Measurements from ENCODE around the gene HGFAC. TPM values are rescaled to one million over a fixed set of nuclear protein-coding genes. Genes with fewer than 3 reads are reported as not detected.

HGFAC gene
- polyA plus RNA-seq, 3 donors, result 0.24 to 0.46 TPM; not detected in 1

DNA sequence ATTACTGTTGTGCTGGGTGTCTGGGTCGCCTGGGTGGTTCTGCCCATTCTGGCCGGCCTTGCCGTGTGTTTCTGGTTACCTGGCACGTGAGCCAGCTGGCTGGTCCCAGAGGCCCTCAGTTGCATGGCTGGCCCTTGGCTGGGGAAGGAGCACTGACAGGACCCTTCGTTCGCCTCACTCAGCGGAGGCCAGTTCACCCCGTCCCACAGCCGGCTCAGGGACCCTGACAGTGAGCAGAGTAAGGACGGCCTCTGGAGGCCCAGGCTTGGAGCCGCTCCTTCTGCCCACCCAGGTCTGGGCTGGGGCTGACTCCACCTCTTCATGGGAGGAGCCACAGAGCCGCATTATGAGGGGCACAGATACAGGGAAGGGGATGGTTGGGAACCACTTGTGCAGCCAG, 20.3 kb upstream of the HGFAC start:
- H3K27ac ChIP-seq (ENCODE audit: low read depth, low read length), result no peak overlapping the region
- 83 to 86% (median 85%) methylated on average over 12 of the region's 12 CpGs for WGBS, 3 donors

DNA sequence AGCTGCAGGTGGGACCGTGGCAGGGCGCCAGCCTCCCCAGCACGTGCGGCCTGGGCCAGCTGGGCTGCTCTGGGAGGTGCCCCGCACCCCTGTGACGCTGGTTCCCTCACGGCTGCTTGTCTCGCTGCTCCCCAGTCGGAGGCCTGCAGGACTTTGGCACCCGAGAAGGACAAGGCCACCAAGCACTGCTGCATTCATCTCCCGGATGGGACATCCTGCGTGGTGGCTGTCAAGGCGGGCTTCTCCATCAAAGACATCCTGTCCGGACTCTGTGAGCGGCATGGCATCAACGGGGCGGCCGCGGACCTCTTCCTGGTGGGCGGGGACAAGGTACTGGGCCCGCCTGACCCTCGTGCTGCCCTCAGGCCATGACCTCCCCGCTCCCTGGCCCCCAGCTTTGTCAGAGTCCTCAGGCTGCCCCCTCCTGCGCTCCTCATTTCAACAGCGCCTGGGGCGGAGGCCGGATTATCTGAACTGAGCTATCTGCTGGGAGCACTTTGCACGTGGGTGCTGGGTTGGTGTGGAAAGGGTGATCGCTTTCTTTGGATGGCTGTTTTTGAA, 19.4 kb upstream of the HGFAC start:
- H3K27ac ChIP-seq (ENCODE audit: low read depth, low read length), result no peak overlapping the region
- WGBS, 3 donors, result 83 to 91% (median 91%) methylated on average over 29 of the region's 29 CpGs

DNA sequence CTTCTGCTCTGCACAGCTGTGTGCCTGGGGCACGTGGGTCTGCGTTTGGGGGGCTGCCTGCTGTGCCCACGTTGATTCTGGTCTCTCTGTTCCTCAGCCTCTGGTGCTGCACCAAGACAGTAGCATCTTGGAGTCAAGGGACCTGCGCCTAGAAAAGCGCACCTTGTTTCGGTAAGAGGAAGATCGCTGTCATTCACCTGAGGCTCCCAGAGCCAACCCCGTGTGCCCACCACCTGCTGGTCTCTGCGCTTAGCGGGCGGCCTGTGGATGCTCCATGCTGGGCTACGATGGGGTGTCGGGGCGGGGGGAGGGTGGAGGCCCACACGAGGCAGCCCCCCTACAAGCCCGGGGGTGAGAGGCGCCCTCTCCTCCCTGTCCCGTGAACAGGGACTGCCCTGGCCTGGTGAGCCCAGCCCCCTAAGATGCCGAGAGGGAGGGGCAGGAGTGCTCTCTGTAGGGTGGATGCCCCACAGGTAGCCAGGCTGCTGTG, 18.9 kb upstream of the HGFAC start:
- H3K27ac ChIP-seq (ENCODE audit: low read depth, low read length), result no peak overlapping the region
- WGBS, 3 donors, result 92 to 95% (median 94%) methylated on average over 17 to 19 of the region's 19 CpGs

DNA sequence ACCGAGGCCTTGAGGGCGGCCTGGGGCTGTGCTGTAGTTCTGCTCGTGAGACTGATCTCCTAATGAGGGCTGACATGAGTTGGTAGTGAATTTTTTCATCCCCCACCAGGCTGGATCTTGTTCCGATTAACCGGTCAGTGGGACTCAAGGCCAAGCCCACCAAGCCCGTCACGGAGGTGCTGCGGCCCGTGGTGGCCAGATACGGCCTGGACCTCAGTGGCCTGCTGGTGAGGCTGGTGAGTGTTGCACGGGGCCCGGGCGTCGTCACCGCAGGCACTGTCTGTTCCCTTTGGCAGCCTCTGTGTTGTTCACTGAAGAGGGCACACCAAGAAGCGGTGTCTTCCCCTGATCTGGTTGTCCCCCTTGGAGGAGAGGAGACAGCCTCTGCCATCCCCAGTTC, 18.4 kb upstream of the HGFAC start:
- H3K27ac ChIP-seq (ENCODE audit: low read depth, low read length), result no peak overlapping the region
- WGBS, 3 donors, result 96 to 97% (median 96%) methylated on average over 16 of the region's 16 CpGs

DNA sequence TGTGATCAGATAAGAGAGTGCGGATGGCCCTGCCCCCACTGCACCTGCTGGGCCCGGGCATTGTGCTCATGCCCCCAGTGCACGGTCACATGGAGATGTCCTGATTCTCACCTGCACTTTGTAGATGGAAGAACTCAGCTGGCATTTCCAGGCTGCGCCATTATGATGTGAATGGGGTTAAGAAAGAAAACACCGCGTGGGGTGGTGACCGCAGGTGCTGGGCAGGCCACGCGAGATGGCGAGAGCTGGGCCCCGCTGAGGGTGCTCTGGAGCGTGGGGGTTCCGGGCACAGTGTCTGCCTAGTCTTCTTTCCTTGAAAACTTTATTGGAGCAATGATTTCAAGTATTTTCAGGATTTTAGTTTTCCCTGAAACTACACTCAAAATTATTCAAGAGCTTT, 17.8 kb upstream of the HGFAC start:
- 95 to 96% (median 96%) methylated on average over 13 of the region's 13 CpGs for WGBS, 3 donors
- H3K27ac ChIP-seq (ENCODE audit: low read depth, low read length), result no peak overlapping the region

DNA sequence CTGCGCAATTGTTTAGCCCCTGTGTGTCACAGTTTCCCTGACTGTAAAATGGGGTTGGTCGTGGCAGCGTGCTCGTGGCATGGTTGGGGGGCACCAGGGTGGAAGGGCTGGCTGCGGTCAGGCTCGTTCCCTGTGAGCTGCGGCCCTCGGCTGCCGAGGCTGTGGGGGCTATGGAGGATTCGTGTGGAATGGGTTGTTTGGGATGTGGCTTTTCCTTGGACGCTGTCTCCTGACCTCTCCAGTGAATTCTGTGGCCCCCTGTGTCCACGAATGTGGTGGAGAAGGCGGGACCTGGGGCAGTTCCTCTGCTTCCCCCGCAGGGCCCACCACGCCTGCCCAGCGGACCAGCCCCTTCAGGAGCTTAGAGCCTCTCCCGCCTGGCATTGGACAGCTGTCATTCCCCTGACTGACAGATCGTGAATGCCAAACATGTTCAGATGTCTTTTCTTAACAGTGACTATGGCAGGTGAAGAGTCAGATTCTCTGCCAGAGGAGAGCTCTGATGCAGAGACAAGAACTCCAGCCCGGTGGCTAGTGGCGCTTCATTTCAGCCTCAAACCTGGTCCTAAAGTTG, 17.2 kb upstream of the HGFAC start:
- 93 to 96% (median 95%) methylated on average over 19 to 20 of the region's 20 CpGs for WGBS, 3 donors

DNA sequence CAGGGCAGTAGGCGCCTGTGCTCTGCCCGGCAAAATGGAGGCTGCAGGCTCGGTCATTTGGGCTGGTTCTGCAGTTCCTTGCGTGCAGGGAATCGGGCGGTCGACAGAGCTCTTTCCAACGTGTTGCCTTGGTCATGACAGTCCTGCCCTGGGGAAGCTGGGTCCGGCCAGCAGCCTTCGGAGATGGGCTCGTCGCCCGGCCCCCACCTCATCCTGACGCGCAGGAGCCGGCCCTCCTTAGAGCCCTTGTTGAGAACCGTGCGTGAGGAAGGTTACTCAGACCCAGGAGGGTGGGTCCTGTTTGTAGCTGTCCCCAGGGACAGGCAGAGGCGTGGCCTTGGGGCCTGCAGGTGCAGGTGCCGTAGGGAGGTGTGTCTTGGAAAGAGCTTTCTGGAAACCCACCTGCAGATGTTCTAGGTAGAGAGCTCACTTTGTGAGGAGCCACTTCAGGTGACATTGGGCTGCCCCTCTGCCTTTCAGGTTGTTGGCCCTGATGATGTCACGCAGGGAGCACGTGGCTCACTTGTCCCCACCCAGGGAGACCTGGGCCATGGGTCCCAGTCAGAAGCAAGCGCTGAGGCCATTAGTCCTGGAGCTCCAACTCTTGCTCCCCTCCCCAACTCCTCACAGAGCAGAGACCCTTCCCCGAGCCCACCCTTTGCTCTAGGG, 15.2 kb upstream of the HGFAC start:
- 89 to 93% (median 92%) methylated on average over 24 of the region's 24 CpGs for WGBS, 3 donors
- no peak overlapping the region for H3K27ac ChIP-seq (ENCODE audit: low read depth, low read length)

More for the DNA sequence above, 17.2 kb upstream of the HGFAC start:
- H3K27ac ChIP-seq (ENCODE audit: low read depth, low read length), result no peak overlapping the region

DNA sequence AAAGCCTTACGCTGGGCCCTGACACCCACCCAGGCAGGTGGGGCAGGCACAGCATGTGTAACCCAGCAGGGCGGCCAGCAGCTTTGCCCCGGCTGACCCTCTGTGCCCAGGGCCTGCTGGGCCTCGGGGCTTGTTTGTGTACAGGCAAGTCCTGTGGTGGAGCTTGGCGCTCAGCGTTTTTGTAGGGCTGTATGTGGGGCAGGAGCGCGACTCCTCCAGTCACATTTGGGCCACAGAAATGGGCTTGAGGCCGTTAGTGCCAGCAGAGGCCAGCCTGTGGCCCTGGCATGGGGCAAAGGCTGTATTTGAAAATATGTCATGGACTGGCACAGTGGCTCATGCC, 14.7 kb upstream of the HGFAC start:
- WGBS, 3 donors, result 93 to 99% (median 96%) methylated on average over 9 of the region's 9 CpGs
- H3K27ac ChIP-seq (ENCODE audit: low read depth, low read length), result no peak overlapping the region

DNA sequence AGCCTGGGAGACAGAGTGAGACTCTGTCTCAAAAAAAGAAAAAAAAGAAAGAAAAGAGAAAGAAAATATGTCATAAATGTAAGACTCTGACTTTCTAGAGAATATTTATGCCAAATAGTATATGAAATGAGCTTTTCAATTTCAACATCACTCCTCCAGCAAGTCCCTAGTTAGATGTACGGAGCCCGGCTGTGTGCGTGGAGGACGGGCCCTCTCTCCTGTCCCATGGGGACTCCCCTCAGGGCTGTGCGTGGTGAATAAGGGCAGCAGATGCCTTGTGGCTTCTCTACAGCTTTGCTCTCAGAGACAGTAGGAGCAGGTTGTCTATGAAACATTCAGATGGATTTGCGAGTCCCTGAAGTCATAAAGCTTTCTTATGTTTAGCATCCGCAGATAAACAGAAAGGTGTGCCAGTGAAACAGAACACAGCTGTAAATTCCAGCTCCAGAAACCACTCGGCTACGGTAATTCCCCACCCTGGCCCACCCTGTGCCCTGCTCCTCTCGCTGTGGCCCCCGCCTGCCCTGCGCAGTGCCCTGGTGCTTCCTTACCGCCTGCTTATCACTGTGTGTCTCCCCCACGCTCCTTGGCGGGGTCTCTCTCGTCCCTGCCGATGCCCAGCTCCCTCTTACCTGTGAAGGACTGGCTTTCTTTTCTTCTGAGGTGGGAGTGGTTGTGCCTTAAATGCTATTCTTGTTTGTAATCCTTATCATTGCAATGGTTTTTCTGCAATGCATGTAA, 13.9 kb upstream of the HGFAC start:
- no peak overlapping the region for H3K27ac ChIP-seq (ENCODE audit: low read depth, low read length)
- WGBS, 3 donors, result 93 to 95% (median 94%) methylated on average over 17 of the region's 17 CpGs

DNA sequence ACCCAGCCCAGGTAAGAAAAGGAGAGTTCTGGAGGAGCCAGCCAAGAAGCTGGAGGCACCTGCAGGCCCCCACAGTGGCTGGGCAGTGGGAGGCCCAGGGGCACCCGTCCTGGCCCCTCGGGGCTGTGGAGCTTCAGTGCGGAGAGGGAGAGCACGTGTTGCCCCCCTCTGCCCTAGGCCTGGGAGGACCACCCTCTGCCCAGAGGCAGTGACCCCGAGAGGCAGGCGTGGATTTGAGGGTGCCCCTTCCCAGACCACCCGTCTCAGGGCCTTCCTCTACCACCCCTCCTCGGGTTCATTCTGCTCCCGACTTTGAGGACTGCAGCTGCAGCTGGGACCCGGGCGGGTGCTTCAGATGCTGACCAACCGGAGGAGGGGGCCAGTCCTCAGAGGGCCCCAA, 12.1 kb upstream of the HGFAC start:
- H3K27ac ChIP-seq (ENCODE audit: low read depth, low read length), result no peak overlapping the region
- WGBS, 3 donors, result 92 to 97% (median 95%) methylated on average over 10 to 12 of the region's 12 CpGs

DNA sequence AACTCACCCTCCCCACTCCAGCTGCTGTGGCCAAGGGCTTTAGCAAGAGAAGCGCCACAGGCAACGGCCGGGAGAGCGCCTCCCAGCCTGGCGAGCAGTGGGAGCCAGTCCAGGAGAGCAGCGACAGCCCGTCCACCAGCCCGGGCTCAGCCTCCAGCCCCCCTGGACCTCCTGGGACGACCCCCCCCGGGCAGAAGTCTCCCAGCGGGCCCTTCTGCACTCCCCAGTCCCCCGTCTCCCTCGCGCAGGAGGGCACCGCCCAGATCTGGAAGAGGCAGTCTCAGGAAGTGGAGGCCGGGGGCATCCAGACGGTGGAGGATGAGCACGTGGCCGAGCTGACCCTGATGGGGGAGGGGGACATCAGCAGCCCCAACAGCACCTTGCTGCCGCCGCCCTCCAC, 11.2 kb upstream of the HGFAC start:
- 59 to 87% (median 69%) methylated on average over 18 to 21 of the region's 21 CpGs for WGBS, 3 donors
- no peak overlapping the region for H3K27ac ChIP-seq (ENCODE audit: low read depth, low read length)

DNA sequence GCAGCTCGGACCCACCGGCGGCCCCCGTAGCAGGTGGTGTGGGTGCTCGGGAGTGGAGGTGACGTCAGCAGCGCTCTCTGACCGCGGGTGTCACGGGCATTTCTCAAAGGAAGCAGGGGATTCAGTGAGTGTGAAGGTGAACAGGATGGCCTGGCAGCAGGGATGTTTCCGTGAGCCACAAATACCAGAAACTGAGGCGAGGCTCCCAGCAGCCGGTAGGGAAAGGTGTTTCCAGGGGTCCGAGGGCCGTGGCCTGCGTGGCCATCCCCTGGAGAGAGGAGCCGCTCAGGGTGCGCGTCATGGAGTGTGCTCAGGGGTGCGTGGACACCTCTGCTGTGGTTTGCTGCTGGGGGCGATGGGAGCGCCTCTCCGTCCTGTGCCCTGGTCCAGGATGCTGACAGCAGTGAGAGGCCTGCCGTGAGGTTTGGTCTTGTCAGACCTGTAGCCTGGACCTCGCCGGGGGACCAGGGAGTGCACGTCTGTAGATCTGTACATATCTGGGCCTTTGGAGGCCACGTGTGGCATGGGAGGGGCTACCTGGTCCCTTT, 10.2 kb upstream of the HGFAC start:
- no peak overlapping the region for H3K27ac ChIP-seq (ENCODE audit: low read depth, low read length)
- WGBS, 3 donors, result 91 to 93% (median 92%) methylated on average over 28 of the region's 28 CpGs

DNA sequence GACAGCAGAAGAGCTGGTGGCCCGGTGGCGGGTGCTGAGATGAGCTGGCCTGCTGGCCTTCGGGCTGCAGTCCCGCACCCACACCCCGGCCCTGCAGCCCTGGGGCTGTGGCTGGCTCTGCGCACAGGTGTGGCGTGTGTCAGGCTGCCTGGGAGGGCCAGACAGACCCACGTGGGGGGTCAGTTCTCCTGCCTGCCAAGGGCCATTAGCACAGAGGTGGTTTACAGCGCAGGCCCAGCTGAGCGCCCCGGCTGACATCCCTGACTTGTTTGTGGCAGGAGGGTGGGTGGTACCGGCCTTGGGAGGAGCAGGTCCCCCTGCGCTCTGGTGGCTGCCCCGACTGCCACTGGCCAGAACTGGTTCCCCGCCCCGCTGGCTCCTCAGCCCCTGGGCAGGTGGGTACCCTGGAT, 9.4 kb upstream of the HGFAC start:
- 85 to 94% (median 91%) methylated on average over 16 of the region's 16 CpGs for WGBS, 3 donors
- H3K27ac ChIP-seq (ENCODE audit: low read depth, low read length), result no peak overlapping the region

DNA sequence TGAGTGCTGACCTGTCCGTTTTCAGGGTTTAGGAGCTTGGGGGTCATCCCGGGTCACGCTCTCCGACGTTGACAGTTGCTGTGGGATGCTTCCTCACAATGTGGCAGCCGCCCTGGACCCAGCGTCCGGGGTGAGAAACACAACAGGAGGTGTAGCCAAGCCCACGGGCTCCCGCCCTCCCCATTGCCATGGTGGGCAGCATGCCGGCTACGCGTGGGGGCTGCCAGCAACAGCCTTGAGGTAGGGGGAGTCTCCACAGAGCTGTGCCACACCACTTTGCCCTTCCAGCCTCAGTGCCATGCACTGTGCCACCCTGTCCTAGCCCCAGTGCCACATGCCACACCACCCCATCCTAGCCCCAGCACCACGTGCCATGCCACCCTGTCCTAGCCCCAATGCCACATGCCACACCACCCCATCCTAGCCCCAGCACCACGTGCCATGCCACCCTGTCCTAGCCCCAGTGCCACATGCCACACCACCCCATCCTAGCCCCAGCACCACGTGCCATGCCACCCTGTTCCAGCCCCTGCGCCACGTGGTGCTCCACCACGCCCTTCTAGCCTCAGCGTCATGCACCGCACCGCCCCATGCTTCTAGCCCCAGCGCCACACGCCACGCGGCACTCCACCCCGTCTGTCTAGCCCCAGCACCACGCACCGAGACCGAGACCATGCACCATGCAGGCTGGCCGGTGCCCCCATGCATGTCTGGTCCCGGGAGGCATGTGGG, 8.5 kb upstream of the HGFAC start:
- WGBS, 3 donors, result 93 to 97% (median 94%) methylated on average over 31 to 32 of the region's 32 CpGs
- no peak overlapping the region for H3K27ac ChIP-seq (ENCODE audit: low read depth, low read length)

DNA sequence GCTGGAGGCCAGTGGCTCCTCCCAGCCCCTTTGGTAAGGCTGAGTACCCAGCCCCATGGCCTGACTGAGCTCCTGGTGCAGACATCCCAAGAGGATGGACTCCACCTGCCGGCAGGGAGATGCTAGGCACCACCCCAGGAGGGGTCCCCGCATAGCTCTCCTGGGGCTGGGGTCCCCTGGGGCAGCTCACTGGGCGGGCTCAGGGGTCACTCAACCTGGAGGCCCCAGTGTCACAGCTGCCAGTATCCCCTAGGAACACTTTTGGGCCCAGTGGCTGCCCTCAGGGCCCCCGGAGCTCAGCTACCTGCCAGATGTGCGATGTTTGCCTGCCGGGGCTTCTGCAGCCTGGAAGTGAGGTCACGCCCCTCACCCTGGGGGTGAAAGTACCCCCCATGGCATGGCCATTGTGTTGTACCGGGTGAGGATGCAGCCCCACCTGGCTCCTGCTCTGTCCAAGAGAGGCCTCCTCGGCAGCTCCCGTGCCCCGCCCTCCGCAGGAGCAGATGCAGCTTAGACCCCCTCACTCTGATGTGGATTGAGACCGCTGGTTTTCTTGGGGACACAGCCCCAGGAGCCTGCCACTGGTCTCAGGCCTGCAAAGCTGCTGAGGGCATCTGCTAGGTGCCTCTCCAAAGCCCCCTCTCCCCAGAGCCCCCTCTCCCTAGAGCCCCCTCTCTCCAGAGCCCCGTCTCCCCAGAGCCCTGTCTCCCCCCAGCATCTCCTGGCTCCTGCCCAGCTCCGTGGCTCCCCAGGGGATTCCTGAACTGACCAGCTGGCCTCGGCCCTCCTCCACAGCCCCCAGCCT, 6.7 kb upstream of the HGFAC start:
- no peak overlapping the region for H3K27ac ChIP-seq (ENCODE audit: low read depth, low read length)
- 78 to 81% (median 79%) methylated on average over 14 to 16 of the region's 16 CpGs for WGBS, 3 donors

DNA sequence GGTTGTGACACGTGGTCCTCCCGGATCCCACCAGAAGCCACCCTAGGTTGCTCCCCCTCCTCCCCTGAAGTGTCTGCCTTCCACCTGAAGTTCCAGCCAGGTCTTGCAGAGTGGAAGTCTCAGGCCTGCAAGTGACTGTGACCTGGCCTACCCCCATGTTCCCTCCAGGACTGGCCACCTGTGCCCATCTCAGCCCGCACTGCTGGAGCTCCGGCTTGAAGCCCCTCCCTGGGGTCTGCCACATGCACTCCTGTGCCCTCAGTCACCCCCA, 6.1 kb upstream of the HGFAC start:
- no peak overlapping the region for H3K27ac ChIP-seq (ENCODE audit: low read depth, low read length)
- 73 to 80% (median 78%) methylated on average over 4 of the region's 4 CpGs for WGBS, 3 donors

DNA sequence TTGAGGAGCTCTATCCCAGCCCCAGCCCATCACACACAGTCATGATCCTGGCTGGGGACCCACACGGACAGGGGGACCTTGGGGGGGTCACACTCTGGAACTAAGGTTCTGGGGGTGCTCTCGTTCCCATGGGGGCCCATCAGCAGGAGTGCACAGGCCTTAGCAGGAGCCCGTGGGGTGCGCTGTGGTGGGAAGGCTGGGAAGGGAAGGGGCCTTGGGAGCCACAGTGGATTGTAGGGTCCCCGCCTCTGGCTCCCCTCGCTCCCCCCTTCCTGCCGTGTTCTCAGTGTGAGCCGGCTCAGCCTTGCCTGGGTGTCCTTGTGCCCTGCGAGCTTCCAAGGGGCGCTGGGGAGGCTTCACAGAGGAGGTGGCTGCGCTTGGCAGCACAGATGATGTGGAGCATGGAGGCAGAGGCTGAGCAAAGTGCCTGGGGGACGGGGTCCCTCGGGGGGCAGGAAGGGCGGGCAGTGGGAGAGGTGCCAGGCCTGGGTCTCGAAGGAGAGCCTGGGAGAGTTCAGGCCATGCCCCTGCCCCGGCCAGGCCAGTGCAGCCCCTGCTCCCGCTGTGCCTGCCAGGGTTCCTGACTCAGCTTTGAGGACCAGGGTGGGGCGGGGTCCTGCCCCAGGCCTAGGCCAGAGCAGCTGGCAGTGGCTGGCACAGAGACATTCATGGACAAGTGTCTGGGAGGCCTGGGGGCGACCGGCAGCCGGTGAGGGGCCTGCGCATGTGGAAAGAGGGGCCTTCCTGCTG, 5.5 kb upstream of the HGFAC start:
- H3K27ac ChIP-seq (ENCODE audit: low read depth, low read length), result no peak overlapping the region
- WGBS, 3 donors, result 87 to 90% (median 89%) methylated on average over 19 to 22 of the region's 22 CpGs
